Measurements from ENCODE around the gene GNA12.

DNA sequence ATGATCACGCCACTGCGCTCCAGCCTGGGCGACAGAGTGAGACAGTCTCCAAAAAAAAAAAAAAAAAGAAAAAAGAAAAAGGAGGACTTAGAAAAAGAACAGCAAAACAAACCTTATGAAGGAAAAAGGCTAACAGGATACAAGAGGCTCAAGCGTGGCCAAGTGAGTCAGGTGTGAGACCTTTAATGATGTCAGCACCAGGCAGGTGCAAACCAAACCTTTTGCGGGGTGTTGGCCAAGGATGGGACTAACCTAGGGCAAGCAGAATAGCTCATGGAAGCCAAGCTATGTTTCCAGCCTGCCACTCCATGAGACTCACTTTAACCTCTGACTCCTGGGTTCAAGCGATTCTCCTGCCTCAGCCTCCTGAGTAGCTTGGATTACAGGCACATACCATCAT lies 11.3 kb upstream of the GNA12 start:
- TF ChIP-seq, protein P1, sequence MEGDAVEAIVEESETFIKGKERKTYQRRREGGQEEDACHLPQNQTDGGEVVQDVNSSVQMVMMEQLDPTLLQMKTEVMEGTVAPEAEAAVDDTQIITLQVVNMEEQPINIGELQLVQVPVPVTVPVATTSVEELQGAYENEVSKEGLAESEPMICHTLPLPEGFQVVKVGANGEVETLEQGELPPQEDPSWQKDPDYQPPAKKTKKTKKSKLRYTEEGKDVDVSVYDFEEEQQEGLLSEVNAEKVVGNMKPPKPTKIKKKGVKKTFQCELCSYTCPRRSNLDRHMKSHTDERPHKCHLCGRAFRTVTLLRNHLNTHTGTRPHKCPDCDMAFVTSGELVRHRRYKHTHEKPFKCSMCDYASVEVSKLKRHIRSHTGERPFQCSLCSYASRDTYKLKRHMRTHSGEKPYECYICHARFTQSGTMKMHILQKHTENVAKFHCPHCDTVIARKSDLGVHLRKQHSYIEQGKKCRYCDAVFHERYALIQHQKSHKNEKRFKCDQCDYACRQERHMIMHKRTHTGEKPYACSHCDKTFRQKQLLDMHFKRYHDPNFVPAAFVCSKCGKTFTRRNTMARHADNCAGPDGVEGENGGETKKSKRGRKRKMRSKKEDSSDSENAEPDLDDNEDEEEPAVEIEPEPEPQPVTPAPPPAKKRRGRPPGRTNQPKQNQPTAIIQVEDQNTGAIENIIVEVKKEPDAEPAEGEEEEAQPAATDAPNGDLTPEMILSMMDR (IDR thresholded peaks at IDR 0.05; ENCODE audit: low read depth, low read length, poor library complexity, severe bottlenecking) = no peak
- no peak for TF ChIP-seq EZH2phosphoT487 (IDR thresholded peaks at IDR 0.05; ENCODE audit: borderline replicate concordance, low read length)
